ENCODE results near the gene PYM1. TPM values are rescaled to one million over a fixed set of nuclear protein-coding genes. Genes with fewer than 3 reads are reported as not detected.

The PYM1 gene
- total and polyA plus RNA-seq, 2 of the 13 experiments (the other 11 are each of a cell fraction or from before 2014, with no cell fraction given): 44.0 to 51.8 TPM

DNA sequence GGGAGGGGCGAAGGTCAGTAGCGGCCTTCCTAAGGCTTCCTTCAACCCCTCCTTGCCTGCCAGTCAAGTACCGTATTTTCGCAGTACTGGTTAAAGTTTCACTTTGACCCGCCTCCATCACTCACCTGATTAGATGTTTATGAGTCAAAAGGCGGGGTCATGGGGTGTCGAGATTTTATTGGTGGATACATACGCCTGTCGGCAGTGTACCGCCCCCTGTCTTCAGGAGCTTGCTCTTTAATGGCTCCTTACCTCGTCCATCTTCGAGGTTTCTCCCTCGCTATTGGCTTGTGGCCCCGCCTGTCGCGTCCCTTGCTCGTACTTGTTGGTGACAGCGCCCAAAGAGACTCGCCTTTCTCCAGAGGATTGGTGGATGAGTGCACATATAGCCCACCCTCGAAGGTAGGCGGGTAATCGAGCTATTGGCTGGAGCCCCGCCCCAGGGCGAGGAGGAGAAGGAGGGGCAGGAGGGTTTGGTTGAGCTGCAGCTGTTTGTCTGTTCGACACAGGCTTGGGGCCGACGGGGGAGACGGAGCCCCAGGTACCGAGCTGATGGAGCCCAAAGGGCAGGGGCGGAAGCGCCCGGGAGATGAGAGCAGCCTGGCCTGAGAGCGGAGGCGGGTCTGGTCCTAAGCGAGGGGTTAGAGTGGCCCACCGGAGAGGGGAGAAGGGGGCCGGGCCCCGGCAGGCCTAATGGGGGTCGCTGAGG lies 46.1 kb upstream of the PYM1 start, which contains the start of gene RAB5B (continued):
- peak; percentile 100 for TF ChIP-seq SP2 (CRISPR knock-in tag; IDR thresholded peaks at IDR 0.05)
- TF ChIP-seq, protein P1, sequence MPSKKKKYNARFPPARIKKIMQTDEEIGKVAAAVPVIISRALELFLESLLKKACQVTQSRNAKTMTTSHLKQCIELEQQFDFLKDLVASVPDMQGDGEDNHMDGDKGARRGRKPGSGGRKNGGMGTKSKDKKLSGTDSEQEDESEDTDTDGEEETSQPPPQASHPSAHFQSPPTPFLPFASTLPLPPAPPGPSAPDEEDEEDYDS (CRISPR knock-in tag; IDR thresholded peaks at IDR 0.05): peak; percentile 93
- no peak for TF ChIP-seq MAFK (conservative IDR thresholded peaks at IDR 0.05 in 1 of 2, IDR thresholded peaks at IDR 0.05 in 1 of 2; ENCODE audit: low read length in 2 of 2)
- TF ChIP-seq ZMYM2 (CRISPR knock-in tag; IDR thresholded peaks at IDR 0.05): no peak
- TF ChIP-seq, protein P2, sequence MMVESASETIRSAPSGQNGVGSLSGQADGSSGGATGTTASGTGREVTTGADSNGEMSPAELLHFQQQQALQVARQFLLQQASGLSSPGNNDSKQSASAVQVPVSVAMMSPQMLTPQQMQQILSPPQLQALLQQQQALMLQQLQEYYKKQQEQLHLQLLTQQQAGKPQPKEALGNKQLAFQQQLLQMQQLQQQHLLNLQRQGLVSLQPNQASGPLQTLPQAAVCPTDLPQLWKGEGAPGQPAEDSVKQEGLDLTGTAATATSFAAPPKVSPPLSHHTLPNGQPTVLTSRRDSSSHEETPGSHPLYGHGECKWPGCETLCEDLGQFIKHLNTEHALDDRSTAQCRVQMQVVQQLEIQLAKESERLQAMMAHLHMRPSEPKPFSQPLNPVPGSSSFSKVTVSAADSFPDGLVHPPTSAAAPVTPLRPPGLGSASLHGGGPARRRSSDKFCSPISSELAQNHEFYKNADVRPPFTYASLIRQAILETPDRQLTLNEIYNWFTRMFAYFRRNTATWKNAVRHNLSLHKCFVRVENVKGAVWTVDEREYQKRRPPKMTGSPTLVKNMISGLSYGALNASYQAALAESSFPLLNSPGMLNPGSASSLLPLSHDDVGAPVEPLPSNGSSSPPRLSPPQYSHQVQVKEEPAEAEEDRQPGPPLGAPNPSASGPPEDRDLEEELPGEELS (CRISPR knock-in tag; IDR thresholded peaks at IDR 0.05): peak; percentile 81; the same call in 1 of the 2 replicates
- TF ChIP-seq ARNT2 (CRISPR knock-in tag; IDR thresholded peaks at IDR 0.05; ENCODE audit: low read depth): no peak; the same call in 1 of the 2 replicates
- no peak for TF ChIP-seq JDP2 (CRISPR knock-in tag; IDR thresholded peaks at IDR 0.05; ENCODE audit: borderline replicate concordance)
- no peak for TF ChIP-seq FOSL1 (CRISPR knock-in tag; IDR thresholded peaks at IDR 0.05; ENCODE audit: borderline replicate concordance)
- TF ChIP-seq, protein P3, sequence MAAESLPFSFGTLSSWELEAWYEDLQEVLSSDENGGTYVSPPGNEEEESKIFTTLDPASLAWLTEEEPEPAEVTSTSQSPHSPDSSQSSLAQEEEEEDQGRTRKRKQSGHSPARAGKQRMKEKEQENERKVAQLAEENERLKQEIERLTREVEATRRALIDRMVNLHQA (CRISPR knock-in tag; IDR thresholded peaks at IDR 0.05): no peak
- TF ChIP-seq ZNF12 (CRISPR knock-in tag; IDR thresholded peaks at IDR 0.05): no peak
- peak; percentile 59 for TF ChIP-seq FOXA3 (CRISPR knock-in tag; IDR thresholded peaks at IDR 0.05)
- TF ChIP-seq, protein P4, sequence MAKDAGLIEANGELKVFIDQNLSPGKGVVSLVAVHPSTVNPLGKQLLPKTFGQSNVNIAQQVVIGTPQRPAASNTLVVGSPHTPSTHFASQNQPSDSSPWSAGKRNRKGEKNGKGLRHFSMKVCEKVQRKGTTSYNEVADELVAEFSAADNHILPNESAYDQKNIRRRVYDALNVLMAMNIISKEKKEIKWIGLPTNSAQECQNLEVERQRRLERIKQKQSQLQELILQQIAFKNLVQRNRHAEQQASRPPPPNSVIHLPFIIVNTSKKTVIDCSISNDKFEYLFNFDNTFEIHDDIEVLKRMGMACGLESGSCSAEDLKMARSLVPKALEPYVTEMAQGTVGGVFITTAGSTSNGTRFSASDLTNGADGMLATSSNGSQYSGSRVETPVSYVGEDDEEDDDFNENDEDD (CRISPR knock-in tag; IDR thresholded peaks at IDR 0.05; ENCODE audit: borderline replicate concordance): peak; percentile 87
- TF ChIP-seq YEATS2 (CRISPR knock-in tag; IDR thresholded peaks at IDR 0.05; ENCODE audit: borderline replicate concordance): peak; percentile 92
- TF ChIP-seq YY1 (IDR thresholded peaks at IDR 0.05; ENCODE audit: insufficient read depth, insufficient replicate concordance, low read depth, low read length): peak; percentile 48
- peak; percentile 76 for TF ChIP-seq PHF21A (CRISPR knock-in tag; IDR thresholded peaks at IDR 0.05)
- TF ChIP-seq, protein P5, sequence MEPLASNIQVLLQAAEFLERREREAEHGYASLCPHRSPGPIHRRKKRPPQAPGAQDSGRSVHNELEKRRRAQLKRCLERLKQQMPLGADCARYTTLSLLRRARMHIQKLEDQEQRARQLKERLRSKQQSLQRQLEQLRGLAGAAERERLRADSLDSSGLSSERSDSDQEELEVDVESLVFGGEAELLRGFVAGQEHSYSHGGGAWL (CRISPR knock-in tag; IDR thresholded peaks at IDR 0.05): peak; percentile 79; the same call in 1 of the 2 replicates
- TF ChIP-seq ZNF550 (CRISPR knock-in tag; IDR thresholded peaks at IDR 0.05; ENCODE audit: borderline replicate concordance): no peak
- no peak for TF ChIP-seq SOX6 (IDR thresholded peaks at IDR 0.05)
- TF ChIP-seq SOX6 (CRISPR knock-in tag; IDR thresholded peaks at IDR 0.05): peak; percentile 62
- TF ChIP-seq ZNF713 (CRISPR knock-in tag; IDR thresholded peaks at IDR 0.05): 0 out of 2 replicates have a peak, but pooled peaks have one; percentile 56
- TF ChIP-seq ZSCAN25 (CRISPR knock-in tag; IDR thresholded peaks at IDR 0.05): peak; percentile 67; the same call in 1 of the 2 replicates
- TF ChIP-seq ZNF230 (CRISPR knock-in tag; IDR thresholded peaks at IDR 0.05): peak; percentile 50; the same call in 1 of the 2 replicates
- peak; percentile 72; the same call in 1 of the 2 replicates for TF ChIP-seq PCBP1 (IDR thresholded peaks at IDR 0.05; ENCODE audit: borderline replicate concordance, low read depth, low read length)
- TF ChIP-seq ZBTB3 (CRISPR knock-in tag; IDR thresholded peaks at IDR 0.05; ENCODE audit: borderline replicate concordance, low read depth): peak; percentile 72; the same call in 1 of the 2 replicates

All from HepG2 (cell line).